ENCODE results near the gene FBN1. TPM values are rescaled to one million over a fixed set of nuclear protein-coding genes. Genes with fewer than 3 reads are reported as not detected.

FBN1 gene
- total RNA-seq, 1 donor from 2014 or later = 22.1 TPM

GRCh38 chr15:48538941-48539340, 106.6 kb downstream of the FBN1 start:
- Mint-ChIP-seq H3K4me1 (peaks cover 13% of the 10 kb centered on the region), H3K27me3 (ENCODE audit: low read depth) (no peaks in the 10 kb centered on the region), H3K4me3 (no peak overlapping the region), H3K36me3 (ENCODE audit: low read depth) (no peaks in the 10 kb centered on the region), H3K27ac (ENCODE audit: unreplicated experiment) (no peak overlapping the region), H3K9me3 (no peaks in the 10 kb centered on the region)
- TF ChIP-seq CTCF (conservative IDR thresholded peaks at IDR 0.05) = no peak
- no peak for DNase-seq (ENCODE audit: low read depth, low spot score)

GRCh38 chr15:48537271-48538113, 108.0 kb downstream of the FBN1 start:
- H3K27ac Mint-ChIP-seq (ENCODE audit: unreplicated experiment) = no peak overlapping the region
- TF ChIP-seq CTCF (conservative IDR thresholded peaks at IDR 0.05) = no peak
- H3K27me3 Mint-ChIP-seq (ENCODE audit: low read depth) = no peaks in the 10 kb centered on the region
- no peak overlapping the region for H3K4me3 Mint-ChIP-seq
- no peaks in the 10 kb centered on the region for H3K9me3 Mint-ChIP-seq
- H3K4me1 Mint-ChIP-seq = peaks cover 13% of the 10 kb centered on the region
- DNase-seq (ENCODE audit: low read depth, low spot score) = no peak
- H3K36me3 Mint-ChIP-seq (ENCODE audit: low read depth) = no peaks in the 10 kb centered on the region

GRCh38 chr15:48536681-48537091, 108.8 kb downstream of the FBN1 start:
- Mint-ChIP-seq H3K27ac (ENCODE audit: unreplicated experiment) (no peak overlapping the region), H3K4me3 (no peak overlapping the region), H3K4me1 (peaks cover 13% of the 10 kb centered on the region), H3K27me3 (ENCODE audit: low read depth) (no peaks in the 10 kb centered on the region), H3K36me3 (ENCODE audit: low read depth) (no peaks in the 10 kb centered on the region), H3K9me3 (no peaks in the 10 kb centered on the region)
- DNase-seq (ENCODE audit: low read depth, low spot score) = no peak
- TF ChIP-seq CTCF (conservative IDR thresholded peaks at IDR 0.05) = no peak

GRCh38 chr15:48533982-48534381, 111.5 kb downstream of the FBN1 start:
- no peaks in the 10 kb centered on the region for H3K27me3 Mint-ChIP-seq (ENCODE audit: low read depth)
- peaks cover 13% of the 10 kb centered on the region for H3K36me3 Mint-ChIP-seq (ENCODE audit: low read depth)
- no peaks in the 10 kb centered on the region for H3K9me3 Mint-ChIP-seq
- DNase-seq (ENCODE audit: low read depth, low spot score) = no peak
- peaks cover 13% of the 10 kb centered on the region for H3K4me1 Mint-ChIP-seq
- H3K4me3 Mint-ChIP-seq = no peak overlapping the region
- no peak for TF ChIP-seq CTCF (conservative IDR thresholded peaks at IDR 0.05)
- H3K27ac Mint-ChIP-seq (ENCODE audit: unreplicated experiment) = no peak overlapping the region

- peaks cover 13% of the 10 kb centered on the region for H3K36me3 Mint-ChIP-seq (ENCODE audit: low read depth)
- H3K27ac Mint-ChIP-seq (ENCODE audit: unreplicated experiment) = no peak overlapping the region
- H3K9me3 Mint-ChIP-seq = no peaks in the 10 kb centered on the region
- no peak overlapping the region for H3K4me3 Mint-ChIP-seq
- peaks cover 13% of the 10 kb centered on the region for H3K4me1 Mint-ChIP-seq
- H3K27me3 Mint-ChIP-seq (ENCODE audit: low read depth) = no peaks in the 10 kb centered on the region
- no peak for DNase-seq (ENCODE audit: low read depth, low spot score)
- TF ChIP-seq CTCF (conservative IDR thresholded peaks at IDR 0.05) = no peak
These were observed 112.6 kb downstream of the FBN1 start for GRCh38 chr15:48532946-48533345.
